Inflammatory macrophage treated with lipopolysaccharide for 1 hour (primary cell): ENCODE data around the gene KIAA1191.
"Not testable (repeated sequence)": the region's sequence is repeated elsewhere in the genome, so short reads cannot be mapped to it uniquely, and the experiment has no call there.

Source experiments
- DNase-seq, 2 donors: peaks; one replicate each; pipeline ENCODE4 v3.0.0-alpha.2; 2020 to 2022

KIAA1191 gene

GRCh38 chr5:176305356-176305755 is 56.2 kb downstream of the KIAA1191 start:
- not testable (repeated sequence) for DNase-seq
